Fibroblast of peridontal ligament (primary cell): ENCODE results near the gene GRIN3A.
"Not testable (repeated sequence)": the region's sequence is repeated elsewhere in the genome, so short reads cannot be mapped to it uniquely, and the experiment has no call there.

ENCODE experiments used
- DNase-seq: peaks from one replicate; pipeline ENCODE4 v3.0.0-alpha.2; 2010; ENCODE audit errors: extremely low read depth

GRIN3A gene

GRCh38 chr9:101738566-101739183 is at the start of gene GRIN3A:
Gene GRIN3A, minus strand, starts transcription at chr9:101738647. Its CDS starts 668 bp downstream, at chr9:101737979.
- no peak for DNase-seq

GRCh38 chr9:101787891-101788290 is 49.4 kb upstream of the GRIN3A start:
- DNase-seq, result no peak

DNA sequence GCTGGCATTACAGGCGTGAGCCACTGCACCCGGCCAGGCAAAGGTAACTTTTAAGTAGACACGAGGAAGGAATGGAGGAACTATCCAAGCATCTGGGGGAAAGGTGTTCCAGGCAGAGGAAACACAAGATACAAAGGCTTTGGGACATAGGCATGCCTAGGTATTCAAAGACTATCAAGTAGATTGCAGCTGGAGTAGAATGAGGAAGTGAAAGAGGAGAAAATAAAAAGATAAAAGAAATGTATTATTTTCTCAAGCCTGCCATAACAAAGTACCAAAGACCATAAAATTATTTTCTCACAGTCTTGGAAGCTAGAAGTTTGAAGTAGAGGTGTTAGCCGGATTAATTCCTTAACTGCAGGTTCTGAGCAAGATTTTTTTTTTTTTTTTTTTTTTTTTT is 39.9 kb upstream of the GRIN3A start:
- no peak for DNase-seq

DNA sequence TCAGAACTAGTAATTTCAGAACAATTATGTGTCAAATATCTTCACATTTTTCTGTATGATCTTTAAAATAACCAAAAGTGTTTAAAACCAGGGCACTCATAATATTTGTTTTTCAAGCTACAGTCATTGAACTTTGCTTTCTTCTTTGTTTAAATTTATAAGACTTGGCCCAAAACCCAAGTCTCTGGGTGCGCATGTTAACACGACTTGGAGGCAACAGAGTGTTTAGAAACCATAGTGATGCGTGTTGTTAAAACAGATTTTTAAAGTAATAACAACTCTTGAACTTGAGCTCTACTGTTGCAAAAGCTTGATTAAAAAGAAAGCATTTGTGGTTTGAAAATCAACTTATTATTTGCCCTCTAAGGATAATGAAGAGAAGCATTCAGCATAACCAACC is 26.0 kb upstream of the GRIN3A start:
- no peak for DNase-seq

DNA sequence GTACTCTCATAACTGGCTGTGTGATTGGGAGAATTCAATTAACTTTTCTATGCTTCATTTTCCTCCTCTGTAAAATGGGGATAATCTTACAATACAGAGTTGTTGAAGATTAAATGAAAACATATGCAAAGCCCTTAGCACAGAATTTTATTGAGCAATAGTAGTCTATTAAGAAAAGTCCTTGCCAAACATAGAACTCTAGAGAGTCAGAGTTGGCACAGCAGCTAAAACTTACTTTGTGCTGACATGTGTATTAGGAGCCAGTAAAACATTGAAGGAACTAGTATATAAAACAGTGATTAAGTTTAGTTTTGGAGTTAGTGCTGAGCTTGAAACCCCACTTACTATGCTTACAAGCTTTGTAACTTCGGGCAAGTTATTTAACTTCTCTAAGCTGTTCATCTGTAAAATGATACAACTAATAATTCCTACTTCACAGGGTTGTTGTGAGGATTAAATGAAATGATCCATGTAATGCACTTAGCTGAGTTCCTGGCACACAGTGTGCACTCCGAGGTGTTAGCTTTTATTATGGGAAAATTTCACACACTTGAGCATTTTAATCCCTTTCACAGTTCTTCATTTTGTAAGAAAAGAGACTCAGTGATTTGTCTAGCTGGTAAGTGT is 20.0 kb upstream of the GRIN3A start:
- no peak for DNase-seq

- no peak for DNase-seq
Observed at GRCh38 chr9:101753716-101754115, 15.3 kb upstream of the GRIN3A start.

DNA sequence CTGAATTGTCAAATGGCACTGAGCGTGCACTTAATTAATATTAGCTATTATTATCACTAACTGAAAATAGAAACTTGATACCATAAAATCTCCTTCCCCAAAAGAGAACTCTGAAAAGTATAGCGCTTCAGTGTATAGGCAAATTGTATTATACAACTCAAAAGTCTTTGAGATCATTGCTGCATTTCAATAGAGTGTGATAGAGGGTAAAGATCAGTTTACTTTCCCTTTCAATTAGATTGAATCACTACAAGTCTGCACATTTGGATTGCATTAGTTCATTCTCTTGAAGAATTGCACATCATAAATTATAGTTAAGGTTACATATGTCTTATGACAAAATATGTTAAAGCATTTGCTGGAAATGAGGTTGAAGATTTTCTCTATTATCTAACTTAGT is 13.4 kb upstream of the GRIN3A start:
- DNase-seq, result no peak

GRCh38 chr9:101739311-101739710 is 864 bp upstream of the GRIN3A start:
- no peak for DNase-seq

DNA sequence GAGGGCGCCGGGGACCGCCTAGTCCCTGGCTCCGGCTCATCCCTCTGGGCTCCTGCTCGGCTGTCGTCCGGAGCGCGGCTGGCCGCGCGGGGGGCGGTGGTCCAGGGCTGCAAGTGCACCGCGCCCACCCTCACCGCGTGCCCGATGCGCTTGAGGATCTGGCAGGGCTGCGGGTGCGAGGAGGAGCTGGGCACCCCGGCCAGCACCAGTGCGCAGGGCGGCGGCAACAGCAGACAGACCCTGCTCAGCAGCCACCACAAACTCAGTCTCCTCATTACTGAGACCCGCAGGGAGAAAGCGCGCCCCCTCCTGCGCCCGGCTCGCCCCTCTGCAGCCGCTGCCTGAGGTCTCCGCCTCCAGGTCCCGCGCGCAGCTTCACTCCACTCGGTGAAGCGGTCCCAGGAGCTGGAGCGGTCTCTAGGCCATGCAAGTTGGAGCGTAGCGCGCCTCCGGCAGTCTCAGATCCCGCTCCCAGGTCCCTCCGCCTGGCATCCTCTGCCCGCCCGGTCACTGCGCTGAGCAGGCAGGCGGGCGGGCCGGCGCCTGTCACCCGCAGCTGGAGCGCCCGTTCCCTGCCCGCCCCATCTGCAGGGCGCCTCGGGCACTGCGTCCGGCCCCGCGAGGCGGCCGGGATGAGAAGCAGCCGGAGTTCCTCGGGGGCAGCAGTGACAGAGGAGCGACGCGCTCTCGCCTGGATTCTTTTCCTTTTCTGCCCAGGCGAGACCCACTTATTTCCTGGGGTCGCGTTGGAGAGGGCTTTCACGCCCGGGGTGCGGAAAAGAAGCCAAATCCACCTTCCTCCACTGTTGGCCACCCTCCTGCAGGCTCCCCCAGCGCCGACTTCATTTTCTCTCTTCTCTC is 512 bp downstream of the GRIN3A start:
- no peak for DNase-seq

- no peak for DNase-seq
Observed at GRCh38 chr9:101737165-101737704, 1.2 kb downstream of the GRIN3A start.

DNA sequence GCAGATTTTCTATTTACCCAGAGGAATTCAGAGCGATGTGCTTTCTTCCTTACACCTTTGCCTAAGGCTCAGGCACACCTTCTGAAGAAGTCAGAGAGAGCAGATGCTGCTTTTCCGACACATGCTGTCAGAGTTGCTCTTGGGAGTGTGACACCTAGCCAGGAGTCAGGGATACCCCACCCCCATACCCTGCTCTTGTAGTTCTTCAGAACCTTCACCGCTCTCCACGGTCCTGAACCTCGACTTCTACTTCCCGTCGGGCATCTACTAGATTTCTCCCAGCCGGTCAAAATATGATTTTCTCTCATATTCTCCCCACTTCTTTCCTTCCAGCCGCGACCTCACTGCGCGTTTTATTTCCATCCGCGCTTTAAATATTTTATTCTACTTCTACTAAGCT is 1.7 kb downstream of the GRIN3A start:
- no peak for DNase-seq

DNA sequence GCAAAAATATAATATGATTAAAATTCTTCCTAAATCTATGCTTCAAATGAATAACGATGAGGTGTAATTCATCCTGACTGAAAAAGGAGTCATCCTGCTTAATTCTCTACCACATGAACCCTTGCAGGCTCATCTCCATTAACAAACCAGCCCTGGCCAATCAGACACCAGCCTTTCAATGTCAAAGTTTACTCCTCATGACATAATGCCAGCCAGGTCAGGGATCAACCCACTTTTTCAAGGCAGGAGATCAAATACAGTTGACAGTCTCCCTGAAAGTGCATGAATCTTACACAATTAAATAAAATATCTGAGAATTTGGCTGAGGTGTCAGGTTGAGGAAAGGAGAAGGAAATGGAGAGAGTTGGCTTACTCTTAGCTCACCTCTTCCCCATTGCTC is 7.0 kb downstream of the GRIN3A start:
- DNase-seq, result no peak

- peak; percentile 0 for DNase-seq
Observed at GRCh38 chr9:101727612-101728524, 10.6 kb downstream of the GRIN3A start.

DNA sequence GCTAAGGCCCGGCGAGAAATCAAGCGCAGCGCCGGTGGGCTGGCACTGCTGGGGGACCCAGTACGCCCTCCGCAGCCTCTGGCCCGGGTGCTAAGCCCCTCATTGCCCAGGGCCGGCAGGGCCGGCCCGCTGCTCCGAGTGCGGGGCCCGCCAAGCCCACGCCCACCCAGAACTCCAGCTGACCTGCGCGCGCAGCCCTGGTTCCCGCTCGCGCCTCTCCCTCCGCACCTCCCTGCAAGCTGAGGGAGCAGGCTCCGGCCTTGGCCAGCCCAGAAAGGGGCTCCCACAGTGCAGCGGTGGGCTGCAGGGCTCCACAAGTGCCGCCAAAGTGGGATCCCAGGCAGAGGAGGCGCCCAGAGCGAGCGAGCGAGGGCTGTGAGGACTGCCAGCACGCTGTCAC is 14.2 kb downstream of the GRIN3A start:
- DNase-seq, result not testable (repeated sequence)

- DNase-seq, result no peak
Observed at GRCh38 chr9:101718192-101718591, 20.3 kb downstream of the GRIN3A start.

- no peak for DNase-seq
Observed at GRCh38 chr9:101716629-101717028, 21.8 kb downstream of the GRIN3A start.

GRCh38 chr9:101711330-101711941 is 27.0 kb downstream of the GRIN3A start:
- no peak for DNase-seq

- no peak for DNase-seq
Observed at GRCh38 chr9:101708855-101709254, 29.6 kb downstream of the GRIN3A start.

DNA sequence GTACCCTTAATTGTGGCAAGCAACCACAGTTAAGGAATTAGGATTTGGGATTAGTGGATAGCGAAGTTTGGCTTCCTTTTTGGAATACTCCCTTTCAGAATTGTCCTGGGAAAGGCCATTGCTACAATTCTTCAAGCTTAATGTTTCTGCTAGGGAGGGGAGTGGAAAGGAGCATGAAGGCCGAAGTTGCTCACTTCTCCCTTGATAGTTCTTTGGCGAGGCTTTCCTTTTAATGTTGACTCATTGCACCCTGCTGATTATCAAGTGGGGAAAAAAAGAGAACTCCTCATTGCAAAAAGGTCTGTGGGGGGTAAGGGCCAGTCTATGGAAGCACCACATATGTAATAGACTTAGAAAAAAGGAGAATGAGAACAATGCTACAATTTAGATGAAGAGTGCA is 30.7 kb downstream of the GRIN3A start:
- DNase-seq, result no peak

DNA sequence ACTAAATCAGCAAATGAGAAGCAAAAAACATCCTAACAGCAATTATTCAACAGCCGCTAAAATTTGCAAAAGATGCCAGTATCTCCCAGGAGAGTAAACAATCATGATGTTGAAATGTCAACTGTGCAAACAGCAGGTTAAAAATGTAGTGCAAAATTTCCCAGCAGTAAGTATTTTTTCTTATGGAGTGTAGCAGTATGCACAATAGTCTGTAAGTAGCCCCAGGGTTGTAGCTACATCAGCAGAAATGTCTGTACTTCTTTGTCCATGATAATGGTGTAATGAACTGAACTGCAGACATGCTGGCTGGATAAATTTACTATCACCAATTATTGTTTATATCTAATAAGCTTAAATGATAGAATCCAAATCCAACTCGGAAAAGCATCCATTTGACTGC is 31.4 kb downstream of the GRIN3A start:
- DNase-seq, result no peak

DNA sequence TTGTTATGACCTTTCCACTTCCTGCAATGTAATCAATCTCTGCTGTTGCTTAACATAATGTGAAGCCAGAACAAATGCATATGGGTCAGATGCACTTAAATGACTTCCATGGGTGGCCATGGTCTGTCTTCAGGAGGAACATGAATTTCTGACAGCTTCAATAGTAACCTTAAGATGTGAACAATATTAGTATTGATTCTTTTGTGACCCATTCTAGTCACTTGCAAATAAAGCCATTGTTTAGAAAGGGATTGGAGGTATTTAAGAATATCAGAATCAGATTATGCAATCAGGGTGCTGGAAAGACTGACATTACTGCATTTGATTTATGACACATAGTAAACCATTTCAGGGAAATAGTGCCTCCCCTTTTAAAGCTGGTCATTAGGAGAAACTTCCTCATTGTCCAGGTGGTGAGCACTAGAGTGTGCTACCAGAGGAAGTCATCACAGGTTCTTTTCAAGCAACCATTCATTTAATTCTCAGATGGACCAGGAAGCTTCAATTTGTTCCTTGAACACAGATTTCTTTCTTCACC is 32.1 kb downstream of the GRIN3A start:
- no peak for DNase-seq
